GM12801 (cell line): ENCODE results near the gene FGR.
A peak's percentile ranks its signal among the peaks of the same experiment; 100 is the strongest.

Experiments used
- CTCF ChIP-seq: IDR thresholded peaks from one replicate; pipeline ENCODE4 v1.5.1; 2011; ENCODE audit warnings: control low read depth; ENCODE audit not compliant: insufficient read length; ENCODE audit errors: extremely low read depth

FGR gene

GRCh38 chr1:27669876-27670275 lies 34.9 kb upstream of the FGR start:
- TF ChIP-seq CTCF = no peak

DNA sequence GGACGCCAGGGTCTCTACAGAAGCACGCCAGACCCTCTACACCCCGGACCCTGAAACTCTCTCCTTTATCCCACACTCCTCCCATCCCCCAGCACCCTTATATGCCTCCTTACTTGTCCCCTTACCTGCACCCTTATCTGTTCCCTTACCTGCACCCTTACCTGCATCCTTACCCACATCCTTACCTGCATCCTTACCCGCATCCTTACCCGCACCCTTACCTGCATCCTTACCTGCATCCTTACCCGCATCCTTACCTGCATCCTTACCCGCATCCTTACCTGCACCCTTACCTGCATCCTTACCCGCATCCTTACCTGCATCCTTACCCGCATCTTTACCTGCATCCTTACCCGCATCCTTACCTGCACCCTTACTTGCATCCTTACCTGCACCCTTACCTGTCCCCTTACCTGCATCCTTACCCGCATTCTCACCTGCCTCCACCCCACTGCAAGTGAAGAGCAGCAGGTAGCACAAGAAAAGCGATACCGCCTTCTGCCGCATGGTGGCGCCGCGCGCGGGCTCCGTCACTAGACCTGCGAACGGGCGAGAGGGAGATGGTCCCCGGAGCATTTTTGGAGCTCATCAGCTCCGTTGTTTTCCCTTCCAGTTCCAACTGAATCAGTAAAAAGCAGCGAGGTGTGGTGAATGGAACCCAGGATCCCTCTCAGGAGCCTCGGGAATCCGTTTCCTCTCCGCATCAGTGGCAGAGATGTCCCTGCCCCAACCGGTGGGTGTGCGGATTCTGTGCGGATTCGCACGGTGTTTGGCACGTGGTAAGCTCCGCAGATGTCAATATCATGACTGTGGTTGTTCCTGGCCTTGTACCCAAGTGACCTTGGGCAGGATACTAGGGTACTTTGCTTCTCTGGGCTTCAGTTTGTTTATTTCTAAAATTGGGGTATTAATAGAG lies 34.1 kb upstream of the FGR start:
- TF ChIP-seq CTCF = peak; percentile 16

GRCh38 chr1:27668121-27668807 lies 33.3 kb upstream of the FGR start:
- TF ChIP-seq CTCF = no peak

DNA sequence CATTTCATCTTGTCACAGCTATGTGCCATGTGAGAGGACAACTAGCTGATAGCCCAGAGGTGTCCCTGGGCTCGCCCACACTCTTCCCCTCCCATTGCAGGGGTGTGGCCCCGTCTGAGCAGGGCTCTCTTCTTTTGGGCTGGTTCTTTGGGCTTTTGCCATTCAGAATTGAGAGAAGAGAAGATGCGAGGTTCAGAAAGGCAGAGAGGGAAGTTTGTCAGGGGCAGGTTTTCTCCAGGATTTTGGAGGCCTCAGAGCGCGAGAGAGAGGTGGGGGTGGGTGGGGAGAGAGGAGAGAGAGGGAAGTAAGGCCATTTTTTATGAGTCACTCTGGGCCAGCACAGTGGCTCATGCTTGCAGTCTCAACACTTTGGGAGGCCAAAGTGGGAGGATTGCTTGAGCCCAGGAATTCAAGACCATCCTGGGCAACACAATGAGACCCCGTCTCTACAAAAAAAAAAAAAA lies 31.8 kb upstream of the FGR start:
- no peak for TF ChIP-seq CTCF

- no peak for TF ChIP-seq CTCF
Observed at GRCh38 chr1:27666294-27666693, 31.3 kb upstream of the FGR start.

DNA sequence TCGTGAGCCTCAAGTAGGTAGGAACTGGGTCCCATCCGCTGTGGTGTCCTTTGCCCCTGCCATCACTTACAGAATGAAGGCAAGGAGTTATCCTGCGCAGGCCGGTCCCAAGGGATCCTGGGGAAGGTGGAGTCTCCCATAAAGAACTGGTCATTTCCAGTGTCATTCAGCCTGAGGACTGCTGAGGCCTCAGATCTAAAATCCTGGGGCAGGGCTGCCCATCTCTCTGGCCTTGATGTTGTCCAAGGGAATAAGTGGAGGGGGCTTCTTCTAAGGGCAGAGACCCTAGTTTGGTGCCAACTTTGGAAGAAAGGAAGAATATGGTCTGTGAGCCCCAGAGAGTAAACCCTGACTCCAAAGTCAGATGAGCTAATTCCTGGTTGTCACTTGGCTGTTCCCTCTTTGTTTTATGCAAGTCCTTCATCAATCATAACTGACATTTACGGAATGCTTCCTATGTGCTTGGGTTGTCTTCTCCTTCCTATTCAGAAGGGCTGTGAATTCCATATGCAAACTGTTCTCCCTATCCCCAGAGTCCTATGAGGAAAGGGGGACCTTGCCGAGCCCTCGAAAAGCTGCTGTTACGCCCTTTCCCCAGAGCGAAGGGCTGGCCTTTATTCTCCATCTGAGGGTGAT lies 30.1 kb upstream of the FGR start:
- no peak for TF ChIP-seq CTCF

DNA sequence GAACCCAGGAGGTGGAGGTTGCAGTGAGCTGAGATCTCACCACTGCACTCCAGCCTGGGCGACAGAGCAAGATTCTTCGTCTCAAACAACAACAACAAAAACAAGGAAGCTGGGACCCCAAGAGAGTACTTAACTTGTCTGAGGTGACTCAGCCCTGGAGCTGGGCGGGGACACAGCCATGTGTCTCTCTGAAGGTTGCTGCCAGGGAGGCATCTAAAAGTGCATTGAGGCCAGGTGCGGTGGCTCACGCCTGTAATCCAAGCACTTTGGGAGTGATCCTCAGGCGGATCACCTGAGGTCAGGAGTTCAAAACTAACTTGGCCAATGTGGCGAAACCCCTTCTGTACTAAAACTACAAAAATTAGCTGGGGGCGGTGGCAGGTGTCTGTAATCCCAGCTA lies 29.3 kb upstream of the FGR start:
- no peak for TF ChIP-seq CTCF
